Heart left ventricle (tissue), 13 donors: ENCODE measurements around the gene MS4A1.

Experiments used
- CTCF ChIP-seq, 12 donors: fragments of 200-600 bp; sonication (generic) in 4 of 12; IDR thresholded peaks; one replicate each; pipeline versions ENCODE4 v1.5.0 to v1.8.0; 2018 to 2022; ENCODE audit warnings: antibody characterized with exemption in 12 of 12, mild to moderate bottlenecking in 5 of 12
- POLR2A ChIP-seq, 2 donors: fragments of 450-650 bp; IDR thresholded peaks; one replicate each; pipeline ENCODE4 v1.6.1; 2017; ENCODE audit warnings: antibody characterized with exemption in 2 of 2, mild to moderate bottlenecking in 2 of 2, moderate library complexity in 2 of 2
- donor health status: ischemic (EF 13 %, LVEDD 7.1; RV severe dilation, severe dysfunction).
- donor health status: DM: no; HTN: yes; CAD: no.
- donor health status: DM: no; HTN: no; CAD: no.
- donor health status: ischemic (EF 25% LVEDD 6.9; RV normal size, moderate dysfunction).
- donor health status: ischemic (EF 25% LVEDD 5.7; RV mildly dilated, moderate dysfunction).
- donor health status: ischemic (EF 35%, LVEDD 5.7; RV mildly dilated, moderate dysfunction).
- donor health status: nonischemic (EF 11% LVEDD 7.7; RV severe dilation, severe dysfunction).
- donor health status: DM: yes; HTN: yes; CAD: no.
- donor health status: PGD.
- donor health status: ischemic (EF 29% LVEDD 5.4; RV normal size, mild dysfunction).
- donor health status: nonischemic (EF 23%, LVEDD 6.1; RV moderate dilation, normal function).

DNA sequence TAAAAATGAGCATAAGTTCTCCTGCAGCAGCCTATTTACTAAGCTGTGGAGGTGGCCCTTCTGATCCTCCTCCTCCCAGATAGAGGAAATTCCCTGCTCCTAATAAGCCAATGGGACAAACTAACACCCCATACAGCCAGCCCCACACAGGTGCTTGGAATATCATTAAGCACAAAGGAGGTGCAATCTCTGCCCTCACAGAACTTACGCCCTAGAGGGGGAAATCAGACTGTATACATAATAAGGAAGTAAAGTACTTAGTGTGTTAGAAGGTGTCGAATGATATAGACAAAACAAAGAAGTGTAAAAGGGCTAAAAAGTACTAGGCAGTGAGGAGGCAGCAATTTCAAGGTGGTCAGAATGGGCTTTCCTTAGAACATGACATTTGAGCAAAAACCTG is 42.8 kb downstream of the MS4A1 start:
- TF ChIP-seq POLR2A (IDR thresholded peaks at IDR 0.05): no peak
- TF ChIP-seq CTCF (IDR thresholded peaks at IDR 0.05): no peak
